A172 (cell line): ENCODE data around the gene AXIN1. TPM values are rescaled to one million over a fixed set of nuclear protein-coding genes. Genes with fewer than 3 reads are reported as not detected.
"Not testable (repeated sequence)": the region's sequence is repeated elsewhere in the genome, so short reads cannot be mapped to it uniquely, and the experiment has no call there.

ENCODE experiments used
- DNase-seq: peaks from one replicate; pipeline ENCODE4 v3.0.0-alpha.2; 2015; ENCODE audit warnings: low spot score
- total RNA-seq: library from RNA; depleted of rRNA; stranded (reverse); fragments of >200 nt; shearing (Covaris generic); gene quantifications from 2 replicates; pipeline ENCODE4 v1.2.3, GENCODE V29; 2014

AXIN1 gene
- total RNA-seq, 1 experiment from 2014 or later = 39.0 TPM

GRCh38 chr16:333406-334094 is 19.0 kb downstream of the AXIN1 start:
- no peak for DNase-seq

- DNase-seq = not testable (repeated sequence)
Observed at GRCh38 chr16:331181-331814, 21.2 kb downstream of the AXIN1 start.

- DNase-seq = no peak
Observed at GRCh38 chr16:330741-331140, 21.8 kb downstream of the AXIN1 start.

DNA sequence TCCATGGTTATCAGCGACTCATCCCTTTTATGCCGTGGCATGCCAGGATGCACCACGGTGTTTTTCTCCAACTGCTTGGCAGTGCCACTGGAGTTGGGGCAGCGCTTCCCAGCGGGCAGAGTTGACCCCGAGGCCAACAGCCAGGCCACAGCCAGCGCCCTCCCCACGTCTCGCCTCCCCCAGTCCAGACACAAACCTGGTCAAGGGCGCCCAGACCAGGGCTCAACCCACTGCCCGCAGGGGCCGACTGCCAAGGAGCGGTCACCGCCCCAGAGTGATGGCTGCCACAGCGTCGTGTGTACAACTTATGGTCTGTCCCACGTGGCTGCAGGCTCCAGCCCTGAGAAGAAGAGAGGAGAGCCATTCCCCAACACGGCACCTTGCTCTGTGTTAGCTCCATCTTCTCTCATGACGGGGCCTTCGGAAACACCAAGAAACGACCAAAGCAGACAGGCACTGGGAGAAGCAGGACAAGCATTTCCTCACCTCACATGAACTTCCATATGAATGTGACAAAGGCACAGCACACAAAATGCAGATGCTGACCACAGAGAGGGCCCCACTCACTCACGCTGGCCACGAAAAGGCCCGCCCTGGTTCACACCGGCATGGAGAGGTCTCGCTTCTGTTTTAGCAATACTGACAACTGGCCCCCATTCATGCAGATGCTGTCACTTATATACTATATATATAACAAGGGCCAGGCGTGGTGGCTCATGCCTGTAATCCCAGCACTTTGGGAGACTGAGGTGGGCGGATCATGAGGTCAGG is 27.0 kb downstream of the AXIN1 start:
- DNase-seq = no peak

DNA sequence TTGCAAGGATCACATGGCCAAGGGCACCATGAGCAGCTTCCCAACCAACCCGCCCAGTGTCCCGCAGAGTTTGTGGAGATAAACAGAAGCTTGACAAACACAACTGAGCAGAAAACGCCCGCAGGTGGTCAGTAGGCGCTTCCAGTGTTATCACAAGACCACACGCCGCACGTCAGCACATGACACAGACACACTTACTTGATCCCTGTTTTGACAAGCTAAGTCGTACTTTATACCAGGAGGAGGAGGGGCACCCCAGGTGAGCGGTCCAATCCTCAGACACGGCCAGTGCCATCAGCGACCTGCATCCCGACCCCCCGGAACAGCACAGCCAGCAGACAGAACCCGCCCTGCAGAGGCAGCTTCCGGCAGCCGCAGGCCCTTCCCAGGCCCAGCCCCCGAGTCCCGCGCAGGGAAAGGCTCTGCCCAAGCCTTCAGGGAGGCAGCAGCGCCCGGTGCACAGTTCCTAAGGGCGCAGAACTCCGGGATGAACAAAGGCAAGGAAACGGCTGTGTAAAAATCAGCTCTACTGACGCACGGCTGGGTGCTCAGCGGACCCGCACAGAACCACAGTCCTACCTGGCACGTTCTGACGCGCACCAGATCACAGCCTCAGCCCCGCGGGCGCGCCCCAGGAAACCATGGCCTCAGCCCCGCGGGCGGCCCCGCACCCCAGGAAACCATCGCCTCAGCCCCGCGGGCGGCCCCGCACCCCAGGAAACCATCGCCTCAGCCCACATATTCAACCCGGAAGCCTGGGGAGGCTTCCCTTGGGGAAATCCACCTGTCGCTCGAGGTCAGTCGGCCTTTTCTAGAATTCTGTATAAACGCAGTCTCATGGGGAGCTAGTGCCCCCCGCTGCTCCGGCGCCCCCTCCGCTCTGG is 27.8 kb downstream of the AXIN1 start:
- DNase-seq = no peak

GRCh38 chr16:324201-324450 is 28.4 kb downstream of the AXIN1 start:
- DNase-seq = no peak

DNA sequence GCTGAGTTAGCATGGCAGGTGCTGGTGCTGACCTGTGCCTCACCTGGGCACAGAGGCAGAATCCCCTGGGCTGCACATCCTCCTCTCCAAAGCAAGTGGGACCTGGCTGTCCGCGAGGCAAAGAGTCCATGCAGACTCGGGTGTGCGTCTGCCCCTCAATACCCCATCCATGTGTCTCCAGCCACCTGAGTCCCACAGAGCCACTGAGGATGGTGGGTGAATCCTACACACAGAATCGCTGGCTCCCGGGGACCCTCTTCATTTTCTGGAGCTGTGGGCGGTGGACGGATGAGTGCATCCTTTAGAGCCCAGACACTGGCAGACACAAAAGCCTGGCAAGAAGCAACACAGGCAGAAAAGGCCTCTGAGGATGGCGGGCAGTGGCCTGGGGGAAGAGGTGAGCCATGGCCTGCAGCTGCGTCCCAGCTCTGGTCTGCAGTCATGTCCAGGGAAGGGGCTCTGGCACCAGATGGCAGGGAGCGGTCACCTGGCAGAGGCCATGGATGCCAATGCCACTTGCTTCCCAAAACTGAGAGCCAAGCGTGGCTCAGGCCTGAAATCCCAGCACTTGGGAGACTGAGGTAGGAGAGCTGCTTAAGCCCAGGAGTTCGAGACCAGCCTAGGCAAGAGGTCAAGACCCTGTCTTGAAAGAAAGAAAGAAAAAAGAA is 29.9 kb downstream of the AXIN1 start:
- no peak for DNase-seq

- no peak for DNase-seq
Observed at GRCh38 chr16:321532-321931, 31.0 kb downstream of the AXIN1 start.

DNA sequence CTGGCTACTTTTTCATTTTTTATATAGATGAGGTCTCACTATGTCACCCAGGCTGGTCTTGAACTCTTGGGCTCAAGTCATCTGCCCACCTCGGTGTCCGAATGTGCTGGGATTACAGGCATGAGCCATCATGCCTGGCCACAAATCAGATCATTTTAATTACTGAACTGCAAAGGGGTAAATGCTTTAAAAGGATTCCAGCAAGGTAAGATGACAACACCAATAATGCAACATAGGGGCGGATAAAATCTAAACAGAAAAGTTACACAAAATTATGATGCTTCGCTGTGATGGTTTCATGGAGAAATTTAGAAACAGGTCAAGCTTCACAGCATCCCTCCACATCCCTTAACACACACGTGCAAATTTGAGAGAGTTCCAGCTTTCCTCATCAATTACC is 32.3 kb downstream of the AXIN1 start:
- no peak for DNase-seq

GRCh38 chr16:318628-319027 is 33.9 kb downstream of the AXIN1 start:
- no peak for DNase-seq

- DNase-seq = no peak
Observed at GRCh38 chr16:317583-317982, 34.9 kb downstream of the AXIN1 start.

DNA sequence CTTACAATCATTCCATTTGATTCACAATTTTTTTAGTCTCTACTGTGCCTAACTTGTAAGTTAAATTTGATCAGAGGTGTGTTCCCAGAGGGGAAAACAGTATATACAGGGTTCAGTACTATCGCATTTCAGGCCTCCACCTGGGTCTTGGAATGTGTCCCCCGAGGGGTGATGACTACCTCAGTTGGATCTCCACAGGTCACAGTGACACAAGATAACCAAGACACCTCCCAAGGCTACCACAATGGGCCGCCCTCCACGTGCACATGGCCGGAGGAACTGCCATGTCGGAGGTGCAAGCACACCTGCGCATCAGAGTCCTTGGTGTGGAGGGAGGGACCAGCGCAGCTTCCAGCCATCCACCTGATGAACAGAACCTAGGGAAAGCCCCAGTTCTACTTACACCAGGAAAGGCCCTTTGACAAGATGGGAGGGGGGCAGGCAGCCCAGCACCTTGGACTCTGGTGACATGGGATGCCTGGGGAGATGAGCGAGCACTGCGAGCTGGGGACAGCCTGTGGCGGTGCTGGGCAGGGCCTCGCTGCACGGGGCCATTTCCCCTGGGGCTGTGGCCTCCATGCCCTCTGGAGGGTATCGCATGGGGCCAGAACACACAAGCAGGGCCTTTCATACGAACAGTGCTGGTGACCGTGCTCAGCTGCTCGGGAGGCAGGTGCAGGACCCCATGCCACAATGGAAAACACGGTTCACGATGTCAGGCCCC is 35.6 kb downstream of the AXIN1 start:
- DNase-seq = no peak

DNA sequence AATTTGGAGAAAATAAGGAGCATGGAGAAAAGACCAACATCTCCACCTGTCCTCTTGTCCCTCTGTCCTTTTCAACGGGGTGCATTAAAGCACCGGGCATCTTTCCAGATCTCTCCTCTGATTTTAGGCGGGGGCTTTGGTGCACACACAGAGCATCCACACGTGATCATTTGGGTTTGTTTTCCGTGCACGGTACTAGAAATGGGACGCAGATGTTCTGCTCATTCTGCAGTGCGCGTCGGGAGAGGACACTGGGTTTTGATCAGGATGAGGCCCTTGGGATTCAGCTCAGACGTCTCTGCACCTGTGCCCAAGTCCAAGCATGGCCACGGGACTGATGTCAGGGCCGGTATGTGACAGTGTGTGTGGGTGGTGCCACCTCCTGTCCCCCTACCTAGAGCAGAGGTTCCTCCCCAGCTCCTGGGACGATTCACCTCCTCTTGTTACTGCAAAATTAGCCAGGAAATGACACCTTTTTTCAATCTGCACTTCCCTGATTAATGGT is 37.7 kb downstream of the AXIN1 start:
- no peak for DNase-seq

- DNase-seq = no peak
Observed at GRCh38 chr16:314351-314750, 38.2 kb downstream of the AXIN1 start.

GRCh38 chr16:311725-312124 is 40.8 kb downstream of the AXIN1 start:
- no peak for DNase-seq

DNA sequence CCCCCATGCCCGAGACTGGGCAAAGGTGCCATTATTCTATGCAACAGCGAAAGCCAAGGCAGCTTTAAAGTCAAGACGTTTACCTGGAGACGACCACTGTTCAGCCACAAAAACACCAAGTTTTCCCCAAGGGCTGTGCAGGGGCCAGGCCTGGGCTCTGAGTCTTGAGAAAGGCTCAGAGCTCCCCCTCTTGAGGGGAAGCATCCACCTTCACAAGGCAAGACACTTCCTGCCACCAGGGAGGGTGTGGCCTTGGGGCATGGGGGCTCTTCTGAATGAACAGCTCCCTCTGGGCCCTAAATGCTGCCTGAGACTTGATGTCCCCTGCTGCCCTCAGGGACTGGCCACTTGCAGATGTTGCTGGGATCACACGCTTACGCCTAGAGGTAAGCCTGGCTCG is 43.0 kb downstream of the AXIN1 start:
- DNase-seq = no peak

- no peak for DNase-seq
Observed at GRCh38 chr16:307691-308312, 44.7 kb downstream of the AXIN1 start.

- DNase-seq = no peak
Observed at GRCh38 chr16:306911-307370, 45.6 kb downstream of the AXIN1 start.

- no peak for DNase-seq
Observed at GRCh38 chr16:305916-306626, 46.5 kb downstream of the AXIN1 start.
